ENCODE results near the gene SEZ6L.

SEZ6L gene

GRCh38 chr22:26246552-26246951 lies 77.3 kb downstream of the SEZ6L start:
- no peak for DNase-seq

- no peak for DNase-seq
Measured at GRCh38 chr22:26251869-26252268, 82.6 kb downstream of the SEZ6L start.

GRCh38 chr22:26259510-26259909 lies 90.2 kb downstream of the SEZ6L start:
- peak; percentile 24 for DNase-seq

GRCh38 chr22:26264162-26264561 lies 94.9 kb downstream of the SEZ6L start:
- no peak for DNase-seq

GRCh38 chr22:26265281-26265680 lies 96.0 kb downstream of the SEZ6L start:
- DNase-seq = no peak

GRCh38 chr22:26265909-26266308 lies 96.6 kb downstream of the SEZ6L start:
- DNase-seq = no peak

GRCh38 chr22:26267856-26268255 lies 98.6 kb downstream of the SEZ6L start:
- no peak for DNase-seq

- no peak for DNase-seq
Measured at GRCh38 chr22:26269572-26269971, 100.3 kb downstream of the SEZ6L start.

GRCh38 chr22:26271427-26271826 lies 102.2 kb downstream of the SEZ6L start:
- no peak for DNase-seq

- DNase-seq = no peak
Measured at GRCh38 chr22:26273011-26273675, 103.9 kb downstream of the SEZ6L start.

GRCh38 chr22:26276529-26277160 lies 107.4 kb downstream of the SEZ6L start:
- no peak for DNase-seq

GRCh38 chr22:26281941-26282340 lies 112.7 kb downstream of the SEZ6L start:
- DNase-seq = no peak

- DNase-seq = no peak
Measured at GRCh38 chr22:26283330-26283729, 114.1 kb downstream of the SEZ6L start.

- DNase-seq = no peak
Measured at GRCh38 chr22:26285632-26286031, 116.4 kb downstream of the SEZ6L start.

GRCh38 chr22:26286091-26286820 lies 117.0 kb downstream of the SEZ6L start:
- DNase-seq = no peak

- DNase-seq = no peak
Measured at GRCh38 chr22:26287382-26288225, 118.3 kb downstream of the SEZ6L start.

- no peak for DNase-seq
Measured at GRCh38 chr22:26289611-26290101, 120.4 kb downstream of the SEZ6L start.

- no peak for DNase-seq
Measured at GRCh38 chr22:26291940-26292666, 122.8 kb downstream of the SEZ6L start.

GRCh38 chr22:26292667-26292995 lies 123.4 kb downstream of the SEZ6L start:
- DNase-seq = no peak

- DNase-seq = no peak
Measured at GRCh38 chr22:26295563-26296126, 126.4 kb downstream of the SEZ6L start.

- no peak for DNase-seq
Measured at GRCh38 chr22:26298605-26299310, 129.5 kb downstream of the SEZ6L start.

All from MV-4-11 (cell line).